GM18907 (cell line): Measurements from ENCODE around the gene CARMIL1.
A peak's percentile ranks its signal among the peaks of the same experiment; 100 is the strongest.

Source experiments
- ATAC-seq: cut with Tn5 transposase; IDR thresholded peaks from one replicate; pipeline ENCODE4 v1.9.1; 2021; ENCODE audit warnings: mild to moderate bottlenecking, moderate library complexity; ENCODE audit not compliant: unreplicated experiment

The CARMIL1 gene

DNA sequence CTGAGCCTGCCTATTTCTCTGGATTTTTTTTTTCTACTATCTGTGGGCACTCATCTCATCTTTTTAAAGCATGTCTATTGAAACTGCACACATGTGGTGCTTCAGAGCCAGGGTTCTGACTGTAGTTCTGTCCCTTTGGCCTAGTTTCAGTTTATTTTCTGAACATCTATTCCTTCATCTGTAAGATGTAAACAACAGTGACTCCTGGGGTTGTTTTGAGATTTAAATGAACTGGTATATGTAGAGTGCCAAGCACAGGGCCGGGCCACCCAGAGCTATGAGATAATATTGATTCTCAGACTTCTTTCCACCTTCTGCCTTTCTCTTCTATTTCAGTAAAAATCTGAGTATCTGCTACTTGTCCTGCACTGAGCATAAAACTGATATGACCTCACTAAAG is 185.1 kb downstream of the CARMIL1 start:
- ATAC-seq: no peak

DNA sequence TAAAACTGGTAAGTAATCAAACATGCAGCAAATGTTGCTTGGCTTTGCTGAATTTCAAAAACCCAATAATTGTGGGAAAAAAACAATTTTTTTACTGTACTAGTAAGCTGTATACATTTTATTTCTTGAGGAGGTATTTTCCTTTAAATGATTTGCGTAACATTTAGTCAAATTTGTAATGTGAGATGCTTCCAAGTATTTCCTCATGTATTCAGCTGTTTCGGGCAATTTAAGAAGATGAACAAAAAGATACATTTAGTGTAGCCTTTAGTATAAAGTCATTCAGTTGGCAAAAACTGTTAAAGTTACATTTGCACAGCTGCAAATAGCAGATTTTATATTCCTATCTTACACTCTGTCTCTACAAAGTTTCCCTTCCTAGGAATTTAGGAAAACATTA is 186.8 kb downstream of the CARMIL1 start:
- ATAC-seq: no peak

DNA sequence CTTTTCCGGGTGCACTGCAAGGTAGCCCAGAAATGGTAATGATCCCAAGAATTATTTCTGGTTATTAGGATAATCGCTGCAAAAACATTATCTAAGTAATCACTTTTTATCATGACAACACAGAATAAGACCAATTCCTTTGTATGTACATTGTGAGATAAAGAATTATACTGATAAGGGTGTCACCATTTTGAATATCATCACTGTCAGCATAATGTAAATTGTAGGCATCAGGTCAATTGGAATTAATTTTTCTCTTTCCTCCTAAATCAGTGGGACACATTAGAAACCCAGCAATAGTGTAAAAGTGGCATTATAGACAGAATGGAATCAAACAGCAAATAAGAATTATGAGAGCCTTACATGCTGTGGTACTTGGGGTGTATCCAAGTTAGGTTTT is 189.7 kb downstream of the CARMIL1 start:
- ATAC-seq: no peak

DNA sequence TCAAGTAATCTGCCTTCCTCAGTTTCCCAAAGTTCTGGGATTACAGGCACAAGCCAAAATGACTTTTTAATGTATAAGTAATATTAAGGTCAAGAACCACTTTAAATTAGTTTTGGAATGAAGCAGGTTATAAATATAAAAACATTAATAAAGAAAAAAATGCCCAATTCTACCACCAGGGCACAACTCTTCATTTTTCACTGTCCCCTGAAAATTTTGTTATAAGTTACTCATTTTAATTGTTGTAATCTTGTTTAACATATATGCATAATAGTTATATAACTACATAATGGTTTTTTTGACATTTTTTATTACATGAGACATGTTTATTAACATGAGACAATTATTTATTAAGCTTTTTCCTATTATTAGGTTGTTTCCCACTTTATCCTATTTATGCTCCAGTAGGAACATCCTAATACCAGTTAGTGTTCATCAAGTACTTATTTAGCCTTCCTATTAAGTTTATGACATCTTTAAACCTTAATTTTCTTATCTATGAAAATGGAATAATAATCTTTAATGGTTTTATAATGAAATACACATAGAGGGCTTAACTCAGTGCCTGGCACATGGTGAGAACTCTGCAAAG is 190.7 kb downstream of the CARMIL1 start:
- ATAC-seq: no peak

DNA sequence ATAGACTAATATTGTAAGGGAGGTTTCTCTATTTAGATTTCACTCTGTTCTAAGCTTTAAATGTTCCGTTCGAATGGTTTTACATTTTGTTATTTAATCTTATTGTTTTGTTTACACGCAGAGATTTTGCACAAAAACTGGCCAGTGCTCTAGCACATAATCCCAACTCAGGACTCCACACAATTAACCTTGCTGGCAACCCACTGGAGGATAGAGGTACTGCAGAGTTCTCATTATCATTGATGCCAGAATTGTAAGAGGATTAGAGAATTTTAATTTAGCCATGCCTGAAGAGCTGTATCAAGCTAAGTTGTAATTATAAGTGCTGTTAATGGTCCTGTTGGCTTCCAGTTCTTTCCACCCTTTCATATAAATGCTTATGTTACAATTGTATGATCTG is 193.1 kb downstream of the CARMIL1 start:
- no peak for ATAC-seq

DNA sequence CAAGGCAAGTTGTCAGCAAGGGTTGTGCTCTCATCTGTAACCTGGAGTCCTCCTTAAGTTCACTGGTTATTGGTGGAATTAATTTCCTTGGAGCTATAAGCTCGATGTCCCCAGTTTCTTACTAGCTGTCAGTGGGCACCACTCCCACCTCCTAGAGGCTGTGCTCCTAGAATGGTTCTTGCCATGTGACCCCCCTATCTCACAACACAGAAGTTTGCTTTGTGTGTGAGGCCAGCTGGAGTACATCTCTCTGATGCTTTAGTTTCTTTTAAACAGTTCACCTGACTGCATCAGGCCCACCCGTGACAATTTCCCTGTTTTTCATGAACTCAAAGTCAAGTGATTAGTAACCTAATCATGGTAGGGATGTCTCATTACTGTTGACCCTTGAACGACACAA is 193.7 kb downstream of the CARMIL1 start:
- no peak for ATAC-seq

DNA sequence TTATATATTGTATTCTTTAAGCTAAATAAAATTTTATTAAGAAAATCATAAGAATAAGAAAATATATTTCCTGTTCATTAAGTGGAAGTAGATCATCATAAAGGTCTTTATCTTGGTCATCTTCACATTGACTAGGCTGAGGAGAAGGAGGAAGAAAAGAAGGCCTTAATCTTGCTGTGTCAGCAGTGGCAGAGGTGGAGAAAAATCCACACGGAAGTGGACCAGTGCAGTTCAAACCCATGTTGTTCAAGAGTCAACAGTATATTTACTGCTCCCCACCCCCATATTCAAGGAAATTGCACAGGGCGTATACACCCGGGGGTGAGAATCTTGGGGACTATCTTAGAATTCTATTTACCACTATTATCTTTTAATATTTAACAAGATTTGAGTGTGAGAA is 194.3 kb downstream of the CARMIL1 start:
- ATAC-seq: no peak

DNA sequence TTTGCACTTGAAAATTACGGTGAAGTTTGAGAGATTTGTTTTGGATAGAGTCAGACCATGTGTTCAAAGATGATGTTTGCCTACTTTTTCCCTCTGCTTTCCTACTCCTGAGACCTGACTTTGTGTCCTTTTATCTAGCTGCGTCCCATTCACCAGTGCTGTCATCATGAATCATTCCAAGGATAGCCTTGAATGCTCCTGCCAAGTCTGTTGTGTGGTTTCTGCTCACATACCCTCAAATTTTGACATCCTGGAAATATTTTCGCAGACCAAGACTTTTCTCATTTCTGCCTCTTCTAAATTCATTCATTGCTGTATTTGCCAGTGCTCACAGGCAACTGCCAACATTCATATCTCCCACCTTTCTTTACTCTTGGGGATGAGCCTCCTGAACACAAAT is 197.0 kb downstream of the CARMIL1 start:
- ATAC-seq: no peak

DNA sequence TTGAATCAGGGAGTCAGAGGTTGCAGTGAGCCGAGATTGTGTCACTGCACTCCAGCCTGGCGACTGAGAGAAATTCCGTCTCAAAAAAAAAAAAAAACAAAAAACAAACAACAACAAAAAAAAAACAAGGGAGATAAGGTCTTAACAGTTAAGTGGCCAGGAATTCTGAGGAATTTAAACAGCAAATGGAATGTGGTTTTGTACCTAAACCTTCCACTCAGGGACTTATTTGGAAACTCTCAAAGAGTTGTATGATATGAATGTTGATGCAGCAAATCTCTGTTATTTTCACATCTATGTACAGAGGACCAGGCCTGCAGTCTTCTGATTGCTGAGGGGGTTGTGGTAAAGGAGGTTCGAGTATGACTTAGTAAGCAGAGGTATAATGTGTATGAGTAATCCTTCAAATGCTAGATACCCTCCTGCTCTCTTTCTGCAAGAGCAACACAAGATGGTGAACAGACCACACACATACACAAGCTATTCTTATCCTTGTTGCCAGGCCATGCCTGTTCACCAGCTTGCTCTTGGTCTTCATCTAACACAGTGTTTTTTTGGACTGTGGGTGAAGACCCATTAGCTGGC is 197.9 kb downstream of the CARMIL1 start:
- no peak for ATAC-seq

DNA sequence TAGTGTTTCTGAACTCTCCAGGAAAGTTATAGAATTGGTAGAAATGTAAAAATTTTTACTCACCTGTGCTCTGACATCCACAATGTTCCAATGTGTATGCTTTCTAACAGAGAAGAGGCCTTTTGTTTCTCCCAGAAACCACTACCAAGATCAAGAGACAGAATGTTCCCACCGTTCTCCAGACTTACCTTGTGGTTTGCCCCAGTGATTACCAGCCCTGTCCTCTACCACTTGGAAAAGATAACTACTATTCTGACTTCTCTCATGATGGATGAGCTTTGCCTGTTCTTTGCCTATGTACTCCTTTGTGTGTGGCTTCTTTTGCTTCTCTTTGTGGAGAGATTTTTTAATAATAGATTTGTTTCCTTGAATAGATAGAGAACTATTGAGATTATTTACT is 199.8 kb downstream of the CARMIL1 start:
- ATAC-seq: no peak

DNA sequence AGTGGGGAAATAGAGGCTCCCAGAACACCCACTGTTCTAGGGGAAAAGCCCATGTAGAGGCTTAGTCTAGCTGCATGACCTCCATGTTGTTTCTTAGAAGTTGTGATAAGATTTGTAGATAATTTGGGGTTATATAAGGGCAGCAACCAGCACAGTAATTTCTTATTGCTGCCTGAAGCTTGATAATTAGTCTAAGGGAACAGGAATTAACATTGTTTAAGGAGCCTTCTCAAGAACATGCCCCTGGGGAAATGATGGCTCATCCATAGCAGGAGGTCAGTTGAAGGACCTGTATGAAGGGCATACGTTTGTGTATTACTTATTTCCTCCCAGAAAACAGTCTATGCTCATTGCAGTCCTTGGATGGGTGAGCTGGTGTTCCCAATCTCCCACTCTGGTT is 202.1 kb downstream of the CARMIL1 start:
- ATAC-seq: no peak

DNA sequence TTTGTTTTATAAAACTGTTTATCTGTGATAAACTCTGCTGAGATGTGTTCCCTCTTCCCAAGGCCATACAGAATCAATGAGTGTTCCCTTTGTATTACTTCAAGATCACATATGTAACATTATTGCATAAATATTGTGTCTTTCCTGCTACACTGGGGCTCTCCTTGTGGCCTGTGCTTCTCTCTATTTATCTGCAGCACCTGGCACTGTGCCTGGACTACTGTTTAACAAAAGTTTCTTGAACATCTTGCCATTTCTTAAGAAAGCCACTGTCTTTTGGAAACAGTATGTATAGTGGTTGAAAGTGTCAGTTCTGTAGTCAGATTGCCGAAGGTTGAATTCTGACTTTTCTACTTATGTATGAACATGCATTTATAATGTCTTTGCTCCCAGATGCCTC is 203.8 kb downstream of the CARMIL1 start:
- ATAC-seq: no peak

DNA sequence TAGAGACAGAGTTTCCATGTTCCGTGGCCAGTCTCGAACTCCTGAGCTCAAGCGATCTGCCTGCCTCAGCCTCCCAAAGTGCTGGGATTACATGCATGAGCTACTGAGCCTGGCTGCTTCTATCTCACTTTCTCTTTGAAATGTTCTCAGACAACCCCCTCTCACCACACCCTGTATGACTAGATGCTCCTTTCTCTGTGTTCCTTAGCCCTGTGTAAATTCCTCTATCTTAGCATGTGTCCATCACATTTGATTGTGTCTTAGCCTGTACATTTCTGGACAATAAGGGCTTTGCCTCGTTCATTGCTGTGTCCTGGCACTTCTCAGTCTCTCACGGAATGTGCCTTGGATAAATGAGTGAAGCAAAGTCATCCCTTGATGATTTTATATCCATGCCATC is 204.8 kb downstream of the CARMIL1 start:
- no peak for ATAC-seq

DNA sequence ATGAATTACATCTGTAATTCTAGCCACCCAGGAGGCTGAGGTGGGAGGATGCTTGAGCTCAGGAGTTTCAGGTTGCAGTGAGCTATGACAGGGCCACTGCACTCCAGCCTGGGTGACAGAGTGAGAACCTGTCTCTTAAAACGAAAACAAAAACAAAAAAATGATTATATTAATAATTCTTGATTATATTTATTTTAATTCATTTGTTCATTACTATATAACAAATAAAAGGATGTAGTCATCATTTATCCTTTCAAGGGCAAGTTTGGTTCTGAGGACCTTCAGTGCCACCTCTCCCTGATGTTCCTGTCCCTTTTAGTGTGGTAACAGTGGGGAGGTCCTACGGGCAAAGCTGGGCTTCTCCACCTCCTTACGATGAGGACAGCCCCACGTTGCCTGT is 205.7 kb downstream of the CARMIL1 start:
- ATAC-seq: no peak

DNA sequence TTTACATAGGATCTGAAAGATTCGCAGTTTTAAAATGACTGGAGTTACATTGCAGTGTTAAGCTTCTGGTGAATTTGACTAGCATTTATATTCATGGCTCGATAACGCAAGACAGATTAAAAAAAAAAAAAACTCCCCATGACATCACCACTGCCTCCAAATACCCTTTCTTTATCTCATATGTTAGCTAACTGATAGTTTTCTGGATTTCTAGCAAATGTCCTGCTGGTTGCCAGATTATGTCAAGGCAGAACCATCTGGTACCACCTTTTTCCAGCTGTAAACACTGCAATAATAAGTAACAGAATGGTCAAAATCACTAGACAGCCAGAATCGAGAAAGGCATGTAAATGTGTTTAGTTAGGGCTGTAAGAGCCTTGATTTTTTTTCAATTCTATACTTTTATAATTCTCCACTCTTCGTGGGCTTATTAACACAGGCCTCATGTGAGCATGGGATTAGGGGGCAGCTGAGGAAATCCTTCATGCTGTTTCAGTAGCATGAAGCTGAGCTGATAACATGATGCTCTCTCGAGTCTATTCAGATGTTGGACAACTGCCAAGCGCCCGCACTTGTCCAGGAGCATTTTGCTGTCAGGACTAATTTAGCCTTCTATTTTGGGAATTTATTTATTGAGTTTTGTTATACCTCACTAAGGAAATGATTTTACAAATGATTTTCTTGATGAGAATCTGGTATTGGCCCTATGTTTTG is 206.8 kb downstream of the CARMIL1 start:
- ATAC-seq: no peak

DNA sequence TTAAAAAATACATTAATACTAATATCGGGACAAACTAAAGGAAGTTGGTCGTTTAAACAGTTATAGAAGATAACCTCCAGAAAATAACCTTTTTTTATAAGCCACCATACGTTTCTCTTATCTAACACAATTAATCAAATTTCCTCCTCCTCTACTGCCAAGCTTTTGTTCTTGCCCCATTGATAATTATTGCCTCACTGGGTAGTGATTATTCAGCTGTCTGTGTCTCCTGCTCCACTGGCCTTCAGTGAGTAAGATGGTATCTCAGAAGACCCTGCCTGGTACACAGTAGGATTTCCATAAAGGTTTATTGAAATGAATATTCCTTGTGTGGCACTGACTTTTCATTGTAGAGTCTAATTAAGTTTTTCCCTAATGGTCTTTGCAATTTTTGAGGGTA is 207.4 kb downstream of the CARMIL1 start:
- ATAC-seq: no peak

DNA sequence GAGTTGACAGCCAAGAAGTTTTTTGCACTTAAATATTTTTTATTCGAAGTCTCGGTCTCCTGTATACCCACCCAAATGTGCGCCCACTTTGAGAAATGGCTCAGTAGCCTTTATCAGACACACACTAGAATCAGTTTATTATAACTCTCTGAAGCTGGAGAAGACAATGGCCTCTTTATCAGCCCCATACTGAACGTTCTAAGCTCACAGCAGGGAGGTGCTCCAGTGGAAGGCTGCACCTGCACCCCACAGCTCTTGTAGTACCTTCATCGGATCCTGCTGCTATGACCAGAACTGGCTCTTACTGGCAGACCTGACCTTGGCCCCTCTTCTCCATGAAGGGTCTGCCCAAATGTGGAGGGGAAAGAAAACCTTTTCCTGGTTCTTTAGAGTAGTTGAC is 207.8 kb downstream of the CARMIL1 start:
- no peak for ATAC-seq

DNA sequence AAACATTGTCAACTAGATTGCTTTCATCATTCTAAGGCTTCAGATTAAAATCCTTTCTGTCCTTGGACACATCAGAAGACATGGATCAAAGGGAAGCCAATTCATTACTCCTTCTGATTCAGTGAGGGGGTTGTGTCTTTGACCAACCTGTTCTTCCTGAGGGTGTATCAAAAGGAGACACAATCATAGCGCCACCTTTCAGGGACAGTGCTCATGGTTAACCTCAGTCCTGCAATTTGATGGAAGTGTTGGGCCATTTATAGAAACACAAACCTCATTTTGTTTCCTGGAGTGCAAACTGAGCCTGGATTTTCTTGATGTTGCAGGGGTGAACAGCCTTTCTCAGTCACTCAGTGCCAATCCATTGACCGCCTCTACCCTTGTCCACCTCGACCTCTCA is 209.0 kb downstream of the CARMIL1 start:
- no peak for ATAC-seq

DNA sequence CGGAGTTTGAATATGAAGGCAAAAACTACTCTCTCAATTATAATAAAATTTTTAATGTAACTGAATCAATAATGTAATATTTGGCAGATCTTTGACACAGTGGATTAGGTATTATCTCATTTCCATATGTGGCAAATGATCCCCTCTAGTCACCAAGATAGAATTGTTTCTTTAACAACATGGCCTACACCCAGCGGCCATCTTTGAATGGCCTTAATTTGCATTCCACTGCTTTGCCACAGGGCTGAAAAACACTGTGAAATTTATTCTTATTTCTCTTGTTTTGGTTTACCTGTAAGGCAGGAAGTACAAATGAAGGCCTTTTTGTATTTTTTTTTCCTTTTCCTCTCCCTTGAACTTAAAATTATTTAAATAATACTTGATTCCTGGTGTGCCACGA is 210.2 kb downstream of the CARMIL1 start:
- ATAC-seq: no peak

DNA sequence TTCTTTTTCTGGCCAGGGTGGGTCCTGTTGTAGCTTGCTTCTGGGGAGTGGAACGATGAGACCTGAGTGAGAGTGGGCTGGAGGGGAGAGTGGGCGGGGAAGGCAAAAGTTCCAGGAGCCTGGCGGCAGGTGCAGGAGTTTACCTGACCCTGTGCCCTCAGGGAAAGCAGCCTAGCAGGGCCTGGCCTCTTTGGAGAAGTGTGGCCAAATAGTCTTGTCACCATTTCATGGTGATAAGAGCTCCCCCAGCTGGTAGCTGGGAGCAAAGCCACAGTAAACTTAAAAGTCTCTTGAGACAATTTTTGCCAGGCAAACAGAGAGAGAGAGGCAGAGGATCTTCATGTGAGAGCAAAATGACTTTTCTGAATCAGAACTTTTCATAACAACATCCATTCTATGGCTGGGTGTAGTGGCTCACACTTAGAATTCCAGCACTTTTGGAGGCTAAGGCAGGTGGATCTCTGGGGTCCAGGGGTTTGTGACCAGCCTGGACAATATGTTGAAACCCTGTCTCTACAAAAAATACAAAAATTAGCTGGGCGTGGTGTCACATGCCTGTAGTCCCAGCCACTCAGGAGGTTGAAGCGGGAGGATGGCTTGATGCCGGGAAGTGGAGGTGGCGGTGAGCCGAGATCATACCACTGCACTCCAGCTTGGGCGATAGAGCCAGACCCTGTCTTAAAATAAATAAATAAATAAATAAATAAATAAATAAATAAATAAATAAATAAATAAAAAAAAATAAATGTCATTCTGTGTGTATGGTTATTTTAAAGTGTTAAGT is 211.0 kb downstream of the CARMIL1 start:
- ATAC-seq: peak; percentile 84

DNA sequence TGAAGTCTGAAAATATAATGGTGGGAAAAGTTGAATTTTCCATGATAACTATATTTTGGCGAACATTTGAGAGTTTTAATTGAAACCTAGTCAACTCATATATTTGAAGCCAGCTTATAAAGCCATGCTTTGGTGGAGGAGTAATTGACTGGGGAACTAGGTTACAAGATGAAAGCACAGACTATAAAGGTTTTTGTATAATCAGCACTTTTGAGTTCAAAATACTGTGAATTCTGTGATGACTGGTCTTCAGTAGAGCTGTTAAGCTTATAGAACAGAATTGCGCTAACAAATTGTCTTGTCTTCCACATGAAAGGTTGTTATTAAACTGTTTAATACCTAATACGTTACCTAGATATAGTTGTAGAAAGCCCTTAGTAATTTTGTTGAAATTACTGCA is 213.8 kb downstream of the CARMIL1 start:
- ATAC-seq: no peak

DNA sequence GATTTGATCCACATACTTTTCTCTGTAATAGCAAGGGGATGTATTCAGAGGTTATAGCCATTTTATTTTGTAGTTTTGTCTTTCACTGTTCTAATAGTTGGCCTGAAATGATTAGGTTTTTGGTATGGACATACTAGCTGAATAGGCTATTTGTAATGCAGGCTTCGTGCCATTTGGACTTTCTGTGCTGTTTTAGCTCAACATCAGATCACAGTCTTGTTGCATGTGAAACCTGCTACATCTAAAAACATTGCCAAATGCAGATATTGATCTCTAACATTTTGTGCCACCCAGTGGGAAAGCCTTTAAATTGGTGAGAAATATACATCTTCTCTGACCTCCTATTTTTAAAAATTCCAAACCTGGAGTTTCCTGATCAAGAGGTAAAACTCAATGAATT is 215.3 kb downstream of the CARMIL1 start:
- no peak for ATAC-seq
